ENCODE results near the gene HDAC4.
"Not testable (repeated sequence)": the region's sequence is repeated elsewhere in the genome, so short reads cannot be mapped to it uniquely, and the experiment has no call there.

The HDAC4 gene

GRCh38 chr2:239400596-239401066 is at the start of gene HDAC4:
Gene HDAC4 (minus strand): TSS chr2:239401020. CDS start chr2:239352699, 48,321 bp downstream.
- H3K9ac ChIP-seq (ENCODE audit: low read length) = peak within 1 kb of the TSS; percentile 96
- no peaks in the 10 kb centered on the region for H3K9me3 ChIP-seq (ENCODE audit: control insufficient read depth, low read length)
- H3K4me1 ChIP-seq (ENCODE audit: control insufficient read depth, insufficient read depth, low read length) = peaks cover 5% of the 10 kb centered on the region
- H3K36me3 ChIP-seq (ENCODE audit: control insufficient read depth, insufficient read depth, low read length) = no peaks in the 10 kb centered on the region
- no peaks in the 10 kb centered on the region for H3K27me3 ChIP-seq (ENCODE audit: control insufficient read depth, insufficient read depth, low read length)
- peak within 1 kb of the TSS; percentile 96 for H3K4me3 ChIP-seq (ENCODE audit: low read length)

DNA sequence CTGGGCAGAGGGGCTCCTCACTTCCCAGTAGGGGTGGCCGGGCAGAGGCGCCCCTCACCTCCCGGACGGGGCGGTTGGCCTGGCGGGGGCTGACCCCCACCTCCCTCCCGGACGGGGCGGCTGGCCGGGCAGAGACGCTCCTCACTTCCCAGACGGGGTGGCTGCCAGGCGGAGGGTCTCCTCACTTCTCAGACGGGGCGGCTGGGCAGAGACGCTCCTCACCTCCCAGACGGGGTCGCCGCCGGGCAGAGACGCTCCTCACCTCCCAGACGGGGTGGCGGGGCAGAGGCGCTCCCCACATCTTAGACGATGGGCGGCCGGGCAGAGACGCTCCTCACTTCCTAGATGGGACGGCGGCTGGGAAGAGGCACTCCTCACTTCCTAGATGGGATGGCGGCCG is 48.6 kb upstream of the HDAC4 start:
- H3K36me3 ChIP-seq (ENCODE audit: control insufficient read depth, insufficient read depth, low read length); H3K4me3 ChIP-seq (ENCODE audit: low read length); H3K4me1 ChIP-seq (ENCODE audit: control insufficient read depth, insufficient read depth, low read length); H3K27me3 ChIP-seq (ENCODE audit: control insufficient read depth, insufficient read depth, low read length); H3K9ac ChIP-seq (ENCODE audit: low read length); H3K9me3 ChIP-seq (ENCODE audit: control insufficient read depth, low read length): not testable (repeated sequence)

DNA sequence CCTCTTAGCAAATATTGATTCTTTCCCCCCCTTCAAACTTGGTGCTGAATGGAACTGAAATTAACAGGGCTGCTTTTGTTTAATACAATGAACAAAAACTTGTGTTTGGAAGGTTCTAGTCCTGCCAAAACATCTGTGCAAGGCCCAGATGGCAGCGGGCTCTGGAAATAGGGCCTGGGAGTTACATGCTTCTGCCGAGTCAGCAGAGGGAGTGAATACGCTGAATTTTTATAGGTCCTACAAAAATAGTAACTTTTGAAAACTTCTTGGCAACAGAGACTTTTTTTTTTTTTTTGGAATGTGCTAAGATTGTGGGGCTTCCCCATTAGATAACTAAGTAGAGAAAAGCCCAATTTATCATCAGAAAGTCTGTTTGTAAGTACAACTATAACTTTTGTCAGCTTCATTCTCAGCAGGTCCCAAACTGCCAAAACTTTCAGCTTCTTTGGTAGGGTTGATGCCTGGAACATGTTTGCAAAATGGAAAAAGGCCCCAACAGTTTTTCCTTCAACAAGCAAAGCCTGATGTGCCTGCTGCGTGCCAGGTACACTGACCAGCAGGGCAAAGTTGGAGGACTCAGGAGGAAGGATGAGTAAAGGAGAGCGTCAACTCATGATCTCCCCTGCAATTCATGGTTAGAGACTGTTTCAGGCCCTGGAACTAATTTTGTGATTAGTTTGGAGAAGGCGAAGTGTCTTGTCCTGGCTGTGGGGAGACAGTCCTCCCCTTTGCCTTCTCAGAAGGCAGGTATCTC is 45.1 kb upstream of the HDAC4 start:
- H3K9ac ChIP-seq (ENCODE audit: low read length) = no peak overlapping the region
- no peak overlapping the region for H3K4me3 ChIP-seq (ENCODE audit: low read length)
- peaks cover 1% of the 10 kb centered on the region for H3K4me1 ChIP-seq (ENCODE audit: control insufficient read depth, insufficient read depth, low read length)
- H3K36me3 ChIP-seq (ENCODE audit: control insufficient read depth, insufficient read depth, low read length) = no peaks in the 10 kb centered on the region
- H3K27me3 ChIP-seq (ENCODE audit: control insufficient read depth, insufficient read depth, low read length) = peaks cover 24% of the 10 kb centered on the region
- H3K9me3 ChIP-seq (ENCODE audit: control insufficient read depth, low read length) = no peaks in the 10 kb centered on the region

GRCh38 chr2:239444626-239445577 is 44.1 kb upstream of the HDAC4 start:
- Histone ChIP-seq H3K4me1 (ENCODE audit: control insufficient read depth, insufficient read depth, low read length) (peaks cover 8% of the 10 kb centered on the region), H3K9ac (ENCODE audit: low read length) (no peak overlapping the region), H3K9me3 (ENCODE audit: control insufficient read depth, low read length) (no peaks in the 10 kb centered on the region), H3K27me3 (ENCODE audit: control insufficient read depth, insufficient read depth, low read length) (peaks cover 34% of the 10 kb centered on the region), H3K4me3 (ENCODE audit: low read length) (no peak overlapping the region), H3K36me3 (ENCODE audit: control insufficient read depth, insufficient read depth, low read length) (no peaks in the 10 kb centered on the region)

DNA sequence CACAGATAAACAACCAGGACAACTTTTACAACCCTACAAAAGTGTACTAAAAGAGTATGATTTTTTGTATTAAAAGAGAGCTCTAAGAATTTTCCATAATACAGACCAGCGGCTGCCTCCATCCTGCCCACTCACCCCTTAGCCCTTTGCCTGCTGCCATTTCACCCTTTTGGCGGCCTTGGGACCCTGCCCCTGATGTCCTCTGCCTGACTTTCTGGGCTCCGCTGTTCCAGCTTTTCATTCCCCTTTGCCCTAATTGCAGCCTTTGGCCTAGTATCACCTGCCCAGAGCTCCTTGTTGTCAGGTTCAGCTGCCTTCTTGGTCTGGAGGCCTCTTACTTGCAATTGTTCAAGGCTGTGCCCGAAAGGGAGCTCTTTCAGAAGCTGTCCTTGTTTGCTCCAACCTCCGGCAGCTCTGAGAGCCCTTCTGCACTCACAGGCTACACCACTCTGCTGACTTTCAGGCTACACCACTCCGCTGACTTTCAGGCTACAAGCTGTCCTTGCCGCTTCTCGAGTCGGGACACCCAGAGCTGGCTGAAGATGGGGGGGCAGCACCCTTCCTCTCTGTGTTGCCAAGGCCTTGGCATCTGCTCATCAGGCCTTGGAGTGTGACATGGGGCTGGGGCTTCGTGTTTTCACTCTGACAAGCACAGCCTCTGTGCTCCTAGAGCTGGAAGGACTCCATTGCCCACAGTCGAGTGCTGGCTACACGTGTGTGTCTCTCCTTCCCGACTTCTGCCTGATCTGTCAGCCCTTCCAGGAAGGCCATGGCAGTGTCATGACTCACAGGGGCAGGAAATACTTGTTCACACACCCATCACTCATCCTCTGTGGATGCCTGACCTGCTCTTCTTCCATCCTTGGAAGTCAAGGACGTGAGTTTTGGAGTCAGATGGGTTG is 43.1 kb upstream of the HDAC4 start:
- H3K27me3 ChIP-seq (ENCODE audit: control insufficient read depth, insufficient read depth, low read length) = peaks cover 36% of the 10 kb centered on the region
- no peaks in the 10 kb centered on the region for H3K9me3 ChIP-seq (ENCODE audit: control insufficient read depth, low read length)
- H3K4me1 ChIP-seq (ENCODE audit: control insufficient read depth, insufficient read depth, low read length) = peaks cover 8% of the 10 kb centered on the region
- H3K4me3 ChIP-seq (ENCODE audit: low read length) = no peak overlapping the region
- H3K36me3 ChIP-seq (ENCODE audit: control insufficient read depth, insufficient read depth, low read length) = no peaks in the 10 kb centered on the region
- H3K9ac ChIP-seq (ENCODE audit: low read length) = no peak overlapping the region

GRCh38 chr2:239443102-239443620 is 42.3 kb upstream of the HDAC4 start:
- no peak overlapping the region for H3K4me3 ChIP-seq (ENCODE audit: low read length)
- H3K9me3 ChIP-seq (ENCODE audit: control insufficient read depth, low read length) = no peaks in the 10 kb centered on the region
- no peak overlapping the region for H3K9ac ChIP-seq (ENCODE audit: low read length)
- H3K36me3 ChIP-seq (ENCODE audit: control insufficient read depth, insufficient read depth, low read length) = no peaks in the 10 kb centered on the region
- peaks cover 8% of the 10 kb centered on the region for H3K4me1 ChIP-seq (ENCODE audit: control insufficient read depth, insufficient read depth, low read length)
- peaks cover 36% of the 10 kb centered on the region for H3K27me3 ChIP-seq (ENCODE audit: control insufficient read depth, insufficient read depth, low read length)

DNA sequence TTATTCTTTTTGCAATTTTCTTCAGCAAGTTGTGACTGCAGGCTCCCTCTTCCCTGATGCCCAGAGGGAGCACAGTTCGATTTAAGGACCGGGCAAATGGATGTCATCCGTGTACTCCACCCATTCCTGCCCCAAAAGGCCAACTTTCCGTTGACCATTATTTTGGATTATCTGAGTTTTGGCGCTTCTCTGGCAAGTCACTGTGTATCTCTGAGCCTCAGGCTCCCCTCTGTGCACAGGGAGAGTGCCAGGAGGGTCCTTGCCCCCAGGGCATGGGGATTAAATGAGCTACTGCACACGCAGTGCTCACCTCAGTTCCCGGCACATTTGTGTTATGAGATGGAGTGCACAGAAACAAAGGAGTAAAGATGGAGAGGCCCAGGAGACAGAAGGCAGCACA is 41.4 kb upstream of the HDAC4 start:
- H3K9ac ChIP-seq (ENCODE audit: low read length) = no peak overlapping the region
- H3K27me3 ChIP-seq (ENCODE audit: control insufficient read depth, insufficient read depth, low read length) = peaks cover 36% of the 10 kb centered on the region
- H3K4me3 ChIP-seq (ENCODE audit: low read length) = no peak overlapping the region
- H3K36me3 ChIP-seq (ENCODE audit: control insufficient read depth, insufficient read depth, low read length) = no peaks in the 10 kb centered on the region
- peaks cover 8% of the 10 kb centered on the region for H3K4me1 ChIP-seq (ENCODE audit: control insufficient read depth, insufficient read depth, low read length)
- H3K9me3 ChIP-seq (ENCODE audit: control insufficient read depth, low read length) = no peaks in the 10 kb centered on the region

DNA sequence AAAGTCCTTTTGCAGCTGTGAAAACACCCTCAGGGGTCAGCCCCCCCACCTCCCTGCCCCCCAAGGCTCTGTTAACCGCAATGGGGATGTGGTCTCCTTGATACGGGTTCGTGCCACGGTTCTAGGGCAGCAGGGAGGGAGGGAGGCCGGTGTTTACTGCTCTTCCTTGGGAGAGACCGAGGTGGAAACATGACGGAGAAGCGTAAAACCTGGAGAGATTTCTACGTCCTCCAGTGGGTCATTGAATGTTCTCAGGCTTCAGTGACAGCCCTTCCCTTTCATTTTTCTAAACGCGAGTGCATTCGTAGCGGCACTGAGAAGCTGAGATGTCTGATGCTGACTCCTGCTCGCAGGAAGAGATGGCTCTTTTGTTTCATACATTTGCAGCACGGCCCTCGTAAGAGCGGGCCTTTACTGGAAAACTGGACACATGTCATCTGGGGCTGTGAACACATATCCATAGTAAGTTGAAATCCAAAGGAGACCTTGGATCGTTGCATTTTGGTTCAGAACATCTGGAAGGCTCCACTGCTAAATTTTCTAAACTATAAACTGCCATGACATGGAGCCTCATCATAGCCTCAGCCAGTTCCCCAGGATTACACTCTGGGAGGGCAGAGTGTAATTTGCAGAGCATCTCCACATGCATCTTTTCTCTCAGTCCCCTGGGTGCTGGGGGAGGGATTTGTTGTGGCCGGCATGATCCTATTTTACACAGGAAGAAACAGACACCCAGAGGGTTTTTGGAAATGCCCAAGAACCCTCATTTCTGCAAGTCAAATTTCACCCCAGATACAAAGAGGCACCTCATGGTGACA is 40.6 kb upstream of the HDAC4 start:
- Histone ChIP-seq H3K9me3 (ENCODE audit: control insufficient read depth, low read length) (no peaks in the 10 kb centered on the region), H3K27me3 (ENCODE audit: control insufficient read depth, insufficient read depth, low read length) (peaks cover 36% of the 10 kb centered on the region), H3K36me3 (ENCODE audit: control insufficient read depth, insufficient read depth, low read length) (no peaks in the 10 kb centered on the region), H3K4me3 (ENCODE audit: low read length) (no peak overlapping the region), H3K9ac (ENCODE audit: low read length) (peak overlapping the region; percentile 1), H3K4me1 (ENCODE audit: control insufficient read depth, insufficient read depth, low read length) (peaks cover 8% of the 10 kb centered on the region)

- Histone ChIP-seq H3K36me3 (ENCODE audit: control insufficient read depth, insufficient read depth, low read length) (no peaks in the 10 kb centered on the region), H3K9me3 (ENCODE audit: control insufficient read depth, low read length) (no peaks in the 10 kb centered on the region), H3K9ac (ENCODE audit: low read length) (peak overlapping the region; percentile 1), H3K4me3 (ENCODE audit: low read length) (no peak overlapping the region), H3K4me1 (ENCODE audit: control insufficient read depth, insufficient read depth, low read length) (peaks cover 8% of the 10 kb centered on the region), H3K27me3 (ENCODE audit: control insufficient read depth, insufficient read depth, low read length) (peaks cover 34% of the 10 kb centered on the region)
Observed at GRCh38 chr2:239440511-239440959, 39.7 kb upstream of the HDAC4 start.

DNA sequence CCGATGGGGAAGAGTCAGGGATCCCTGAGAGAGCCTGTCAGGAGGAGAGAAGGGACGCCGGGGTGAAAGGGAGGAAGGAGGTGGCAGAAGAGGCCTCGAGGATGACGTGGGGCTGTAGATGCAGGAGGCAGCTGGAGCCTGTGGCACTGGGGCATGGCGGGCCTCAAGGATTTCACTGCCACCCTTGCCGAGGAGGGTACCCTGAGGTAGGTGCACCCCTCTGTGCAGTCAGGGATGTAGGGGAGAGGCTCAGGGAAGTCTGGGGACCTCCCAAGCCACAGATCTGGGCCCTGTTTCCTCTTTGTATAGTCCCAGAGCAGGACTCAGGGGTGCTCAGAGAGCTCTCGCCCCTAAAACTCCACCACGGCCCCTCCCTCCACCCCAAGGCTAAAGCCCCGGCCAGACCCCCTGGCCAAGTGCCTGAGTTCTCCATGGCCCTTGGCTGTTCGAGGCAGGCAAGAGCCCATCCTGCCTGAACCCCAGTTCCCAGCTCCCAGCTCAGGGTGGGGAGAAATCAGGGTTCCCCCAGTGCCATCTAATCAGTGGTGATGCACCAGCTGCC is 39.0 kb upstream of the HDAC4 start:
- H3K9ac ChIP-seq (ENCODE audit: low read length) = no peak overlapping the region
- H3K36me3 ChIP-seq (ENCODE audit: control insufficient read depth, insufficient read depth, low read length) = no peaks in the 10 kb centered on the region
- H3K9me3 ChIP-seq (ENCODE audit: control insufficient read depth, low read length) = no peaks in the 10 kb centered on the region
- H3K4me3 ChIP-seq (ENCODE audit: low read length) = no peak overlapping the region
- peaks cover 8% of the 10 kb centered on the region for H3K4me1 ChIP-seq (ENCODE audit: control insufficient read depth, insufficient read depth, low read length)
- H3K27me3 ChIP-seq (ENCODE audit: control insufficient read depth, insufficient read depth, low read length) = peaks cover 32% of the 10 kb centered on the region

Measured in mucosa of stomach (tissue), 1 donor.